ENCODE measurements around the gene GALNT18. TPM values are rescaled to one million over a fixed set of nuclear protein-coding genes. Genes with fewer than 3 reads are reported as not detected.

GALNT18 gene
- total RNA-seq, 1 experiment from 2014 or later, result 1.7 TPM

DNA sequence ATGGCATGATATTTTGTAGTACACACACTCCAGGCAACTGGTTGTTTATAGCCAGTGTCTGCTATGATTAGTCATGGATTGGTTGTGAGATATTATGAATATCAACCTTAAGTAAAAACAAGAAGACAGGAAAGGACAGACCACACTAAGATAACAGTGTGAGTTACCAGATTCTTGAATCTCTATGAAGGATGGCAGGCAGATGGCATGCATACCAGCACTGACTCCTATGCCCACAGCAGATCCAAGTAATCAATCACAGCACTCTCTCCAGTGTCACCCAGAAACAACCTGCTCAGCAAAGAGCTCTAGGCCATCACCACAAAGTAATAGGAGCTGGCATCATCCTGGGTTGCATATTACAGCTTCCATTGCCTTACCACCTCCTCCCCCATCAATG, 116.6 kb downstream of the GALNT18 start:
- H2BK120ac ChIP-seq (ENCODE audit: low read depth, low read length, poor library complexity, severe bottlenecking), result no peak overlapping the region
- H3T11ph ChIP-seq (ENCODE audit: low read length), result no peak overlapping the region
- no peak overlapping the region for H2BK12ac ChIP-seq (ENCODE audit: insufficient read length, low read depth, low read length)
- Mint-ChIP-seq H3K9me3 (no peaks in the 10 kb centered on the region), H3K27ac (no peak overlapping the region), H3K36me3 (ENCODE audit: insufficient read depth in 1 of 3, low read depth in 3 of 3) (no peaks in the 10 kb centered on the region), H3K4me3 (no peak overlapping the region), H3K27me3 (ENCODE audit: low read depth) (peaks cover 4% of the 10 kb centered on the region; the same call in 1 of the 2 replicates), H3K4me1 (peaks cover 25 to 30% of the 10 kb centered on the region in 2 experiments)
- no peaks in the 10 kb centered on the region for H3K9me3 ChIP-seq (ENCODE audit: control insufficient read depth, low read depth, low read length)
- no peak overlapping the region for H2BK20ac ChIP-seq (ENCODE audit: low read depth, low read length, poor library complexity, severe bottlenecking)
- H3K4me1 ChIP-seq (ENCODE audit: insufficient read depth, low read length), result peaks cover 2% of the 10 kb centered on the region; the same call in 1 of the 2 replicates
- no peaks in the 10 kb centered on the region for H3K23me2 ChIP-seq (ENCODE audit: insufficient read length, low read depth, low read length, poor library complexity, severe bottlenecking)
- H2BK15ac ChIP-seq (ENCODE audit: low read depth, low read length), result no peak overlapping the region
- H3K79me2 ChIP-seq (ENCODE audit: insufficient read depth, low read length), result no peaks in the 10 kb centered on the region
- TF ChIP-seq, protein P1, sequence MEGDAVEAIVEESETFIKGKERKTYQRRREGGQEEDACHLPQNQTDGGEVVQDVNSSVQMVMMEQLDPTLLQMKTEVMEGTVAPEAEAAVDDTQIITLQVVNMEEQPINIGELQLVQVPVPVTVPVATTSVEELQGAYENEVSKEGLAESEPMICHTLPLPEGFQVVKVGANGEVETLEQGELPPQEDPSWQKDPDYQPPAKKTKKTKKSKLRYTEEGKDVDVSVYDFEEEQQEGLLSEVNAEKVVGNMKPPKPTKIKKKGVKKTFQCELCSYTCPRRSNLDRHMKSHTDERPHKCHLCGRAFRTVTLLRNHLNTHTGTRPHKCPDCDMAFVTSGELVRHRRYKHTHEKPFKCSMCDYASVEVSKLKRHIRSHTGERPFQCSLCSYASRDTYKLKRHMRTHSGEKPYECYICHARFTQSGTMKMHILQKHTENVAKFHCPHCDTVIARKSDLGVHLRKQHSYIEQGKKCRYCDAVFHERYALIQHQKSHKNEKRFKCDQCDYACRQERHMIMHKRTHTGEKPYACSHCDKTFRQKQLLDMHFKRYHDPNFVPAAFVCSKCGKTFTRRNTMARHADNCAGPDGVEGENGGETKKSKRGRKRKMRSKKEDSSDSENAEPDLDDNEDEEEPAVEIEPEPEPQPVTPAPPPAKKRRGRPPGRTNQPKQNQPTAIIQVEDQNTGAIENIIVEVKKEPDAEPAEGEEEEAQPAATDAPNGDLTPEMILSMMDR (conservative IDR thresholded peaks at IDR 0.05), result no peak
- H2AFZ ChIP-seq (ENCODE audit: low read length), result no peak overlapping the region
- H4K91ac ChIP-seq (ENCODE audit: insufficient read length, low read depth, low read length), result no peak overlapping the region
- no peak overlapping the region for H3K18ac ChIP-seq (ENCODE audit: insufficient read length, low read depth, low read length)
- no peak overlapping the region for H3K4ac ChIP-seq (ENCODE audit: low read depth, low read length)
- H2AK5ac ChIP-seq (ENCODE audit: insufficient read length, low read length), result no peak overlapping the region
- H3K23ac ChIP-seq (ENCODE audit: insufficient read length, low read depth, low read length), result no peak overlapping the region
- DNase-seq, result no peak
- no peak overlapping the region for H3K27ac ChIP-seq (ENCODE audit: insufficient read length, low read depth, low read length)
- no peak overlapping the region for H3K56ac ChIP-seq (ENCODE audit: insufficient read length, low read depth, low read length)
- no peaks in the 10 kb centered on the region for H3K27me3 ChIP-seq (ENCODE audit: insufficient read depth, low read length)
- H4K20me1 ChIP-seq (ENCODE audit: control insufficient read depth, insufficient read depth, insufficient read length), result no peaks in the 10 kb centered on the region
- no peak overlapping the region for H4K5ac ChIP-seq (ENCODE audit: insufficient read length, low read depth, low read length)
- no peak overlapping the region for H2BK5ac ChIP-seq (ENCODE audit: insufficient read length, low read length)
- no peak overlapping the region for H3K9ac ChIP-seq (ENCODE audit: extremely low read depth, insufficient read length, low read length)
- no peaks in the 10 kb centered on the region for H3K79me1 ChIP-seq (ENCODE audit: insufficient read depth, low read depth, low read length, poor library complexity, severe bottlenecking)
- H3K14ac ChIP-seq (ENCODE audit: insufficient read depth, low read length), result no peak overlapping the region
- no peak overlapping the region for H4K8ac ChIP-seq (replicated peaks; ENCODE audit: insufficient read length, low read depth, low read length)
- no peak overlapping the region for H3K4me2 ChIP-seq (ENCODE audit: insufficient read depth, insufficient read length, low read length)
